PC-9 (cell line): ENCODE measurements around the gene EXOG. TPM values are rescaled to one million over a fixed set of nuclear protein-coding genes. Genes with fewer than 3 reads are reported as not detected.

Source experiments
- BruUV-seq: library from RNA; stranded (reverse); fragments of 400-500 nt; replicated peaks from 2 replicates; lab custom pipeline; 2021; lab: Mats Ljungman, UMichigan
- CTCF ChIA-PET: fragments of 300-600 bp; sonication (Branson Sonifier 250); formaldehyde crosslinking; loops from one replicate; lab custom pipeline; 2022; ENCODE audit warnings: antibody characterized with exemption; lab: Charles Lee
- POLR2A ChIA-PET: fragments of 300-600 bp; sonication (Branson Sonifier 250); formaldehyde crosslinking; loops from one replicate; lab custom pipeline; 2022; ENCODE audit warnings: antibody characterized with exemption; ENCODE audit not compliant: unreplicated experiment; lab: Charles Lee
- DNase-seq, 2 experiments: peaks; one replicate each; pipeline versions ENCODE4 v3.0.0 to v3.0.0-alpha.2; 2015 to 2022; ENCODE audit warnings: mixed read lengths in 1 of 2
- H2AFZ ChIP-seq: fragments of 200-600 bp; sonication (generic); 2 replicates; pipeline ENCODE4 v1.8.1; 2017; ENCODE audit warnings: antibody characterized with exemption
- H3F3A ChIP-seq: fragments of 200-600 bp; sonication (generic); 2 replicates; pipeline ENCODE4 v1.8.1; 2017; ENCODE audit warnings: antibody characterized with exemption, mild to moderate bottlenecking, low read depth; ENCODE audit not compliant: insufficient read depth
- H3K27ac ChIP-seq: fragments of 200-600 bp; sonication (generic); 2 replicates; pipeline ENCODE4 v1.6.1; 2016; ENCODE audit warnings: mixed run types
- H3K27me3 ChIP-seq: fragments of 200-600 bp; sonication (generic); 2 replicates; pipeline ENCODE4 v1.6.1; 2016; ENCODE audit warnings: low read depth, mixed run types; ENCODE audit not compliant: insufficient read depth
- H3K36me3 ChIP-seq: fragments of 200-600 bp; sonication (generic); 2 replicates; pipeline ENCODE4 v1.6.1; 2016; ENCODE audit warnings: low read depth, mixed run types
- H3K4me1 ChIP-seq: fragments of 200-600 bp; sonication (generic); replicated peaks from 2 replicates; pipeline ENCODE4 v1.6.1; 2016; ENCODE audit warnings: mixed run types; ENCODE audit not compliant: insufficient read depth
- H3K4me2 ChIP-seq: fragments of 200-600 bp; sonication (generic); 2 replicates; pipeline ENCODE4 v1.6.1; 2017; ENCODE audit warnings: mixed run types
- H3K4me3 ChIP-seq: fragments of 200-600 bp; sonication (generic); 2 replicates; pipeline ENCODE4 v1.6.1; 2016; ENCODE audit warnings: mixed run types
- H3K79me2 ChIP-seq: fragments of 200-600 bp; sonication (generic); 2 replicates; pipeline ENCODE4 v1.6.1; 2017; ENCODE audit warnings: low read depth, mixed run types
- H3K9me2 ChIP-seq: fragments of 200-600 bp; sonication (generic); 2 replicates; pipeline ENCODE4 v1.8.1; 2017; ENCODE audit warnings: mild to moderate bottlenecking; ENCODE audit not compliant: insufficient read depth
- H3K9me3 ChIP-seq: fragments of 200-600 bp; sonication (generic); 2 replicates; pipeline ENCODE4 v1.8.1; 2016; ENCODE audit warnings: low read depth; ENCODE audit not compliant: insufficient read depth
- H4K20me1 ChIP-seq: fragments of 200-600 bp; sonication (generic); 2 replicates; pipeline ENCODE4 v1.8.1; 2017; ENCODE audit not compliant: insufficient read depth
- EZH2 ChIP-seq: fragments of 200-600 bp; sonication (generic); IDR thresholded peaks from 2 replicates; pipeline ENCODE4 v1.8.0; 2017; ENCODE audit warnings: antibody characterized with exemption, low read depth
- intact Hi-C: fragments of 100-400 bp; cut with micrococcal nuclease; formaldehyde crosslinking; loops from one replicate; pipeline ENCODE4 v1.10.0; 2022; ENCODE audit not compliant: unreplicated experiment
- total RNA-seq: library from RNA; stranded (reverse); gene quantifications from 2 replicates; pipeline ENCODE4 v1.2.3, GENCODE V29; 2021
- TF ChIP-seq, protein P1 (sequence below): fragments of 200-600 bp; sonication (generic); conservative IDR thresholded peaks from 2 replicates; pipeline ENCODE4 v1.6.1; 2017; ENCODE audit warnings: mixed run types, antibody characterized with exemption, mild to moderate bottlenecking, moderate library complexity

The EXOG gene
- total RNA-seq, 1 experiment from 2014 or later, result 7.5 TPM

- TSS peak; percentile 41 for BruUV-seq
Observed at GRCh38 chr3:38453075-38453912, 42.8 kb upstream of the EXOG start, which contains the start of gene ACVR2B. TSS of gene ACVR2B (plus strand) at chr3:38453890. CDS start at chr3:38454323, 433 bp downstream.

GRCh38 chr3:38453913-38454177 is 42.3 kb upstream of the EXOG start:
- H3K9me3 ChIP-seq, result no peaks in the 10 kb centered on the region
- 0 out of 2 replicates have a peak overlapping the region, but pooled peaks have one; percentile 88 for H2AFZ ChIP-seq
- CTCF ChIA-PET, result no interaction called here
- H3F3A ChIP-seq, result no peaks in the 10 kb centered on the region; the same call in 1 of the 2 replicates
- no peaks in the 10 kb centered on the region for H3K9me2 ChIP-seq
- peaks cover 18% of the 10 kb centered on the region; the same call in 1 of the 2 replicates for H4K20me1 ChIP-seq
- TF ChIP-seq, protein P1, sequence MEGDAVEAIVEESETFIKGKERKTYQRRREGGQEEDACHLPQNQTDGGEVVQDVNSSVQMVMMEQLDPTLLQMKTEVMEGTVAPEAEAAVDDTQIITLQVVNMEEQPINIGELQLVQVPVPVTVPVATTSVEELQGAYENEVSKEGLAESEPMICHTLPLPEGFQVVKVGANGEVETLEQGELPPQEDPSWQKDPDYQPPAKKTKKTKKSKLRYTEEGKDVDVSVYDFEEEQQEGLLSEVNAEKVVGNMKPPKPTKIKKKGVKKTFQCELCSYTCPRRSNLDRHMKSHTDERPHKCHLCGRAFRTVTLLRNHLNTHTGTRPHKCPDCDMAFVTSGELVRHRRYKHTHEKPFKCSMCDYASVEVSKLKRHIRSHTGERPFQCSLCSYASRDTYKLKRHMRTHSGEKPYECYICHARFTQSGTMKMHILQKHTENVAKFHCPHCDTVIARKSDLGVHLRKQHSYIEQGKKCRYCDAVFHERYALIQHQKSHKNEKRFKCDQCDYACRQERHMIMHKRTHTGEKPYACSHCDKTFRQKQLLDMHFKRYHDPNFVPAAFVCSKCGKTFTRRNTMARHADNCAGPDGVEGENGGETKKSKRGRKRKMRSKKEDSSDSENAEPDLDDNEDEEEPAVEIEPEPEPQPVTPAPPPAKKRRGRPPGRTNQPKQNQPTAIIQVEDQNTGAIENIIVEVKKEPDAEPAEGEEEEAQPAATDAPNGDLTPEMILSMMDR, result no peak
- TF ChIP-seq EZH2, result no peak
- peaks cover 13% of the 10 kb centered on the region for H3K4me1 ChIP-seq
- no TSS peak for BruUV-seq
- peaks cover 31% of the 10 kb centered on the region for H3K79me2 ChIP-seq
- peak overlapping the region; percentile 89; the same call in 1 of the 2 replicates for H3K4me3 ChIP-seq
- peak overlapping the region; percentile 91; the same call in 1 of the 2 replicates for H3K4me2 ChIP-seq
- H3K27me3 ChIP-seq, result no peaks in the 10 kb centered on the region
- no peak overlapping the region for H3K27ac ChIP-seq
- POLR2A ChIA-PET, result no interaction called here
- H3K36me3 ChIP-seq, result no peaks in the 10 kb centered on the region
- intact Hi-C loops, result loop anchor here (2.0 to 10.0 kb wide), 3 partner anchors 27 to 319 kb away; partner anchors contain the start of genes ACAA1, MYD88 and XYLB
- no peak for DNase-seq

More at GRCh38 chr3:38453075-38453912, 42.8 kb upstream of the EXOG start, which contains the start of gene ACVR2B:
- CTCF ChIA-PET, result no interaction called here
- POLR2A ChIA-PET, result no interaction called here
- H3K27ac ChIP-seq, result no peak within 1 kb of the TSS
- H3K79me2 ChIP-seq, result peaks cover 27% of the 10 kb centered on the region
- intact Hi-C loops, result loop anchor here (10.0 kb wide), 2 partner anchors 108 to 318 kb away; partner anchors contain the start of genes ACAA1, MYD88 and XYLB
- no peaks in the 10 kb centered on the region; the same call in 1 of the 2 replicates for H3F3A ChIP-seq
- peak within 1 kb of the TSS; percentile 88 for H2AFZ ChIP-seq
- TF ChIP-seq EZH2, result no peak
- no peaks in the 10 kb centered on the region for H3K9me3 ChIP-seq
- H3K4me2 ChIP-seq, result peak within 1 kb of the TSS; percentile 94
- peaks cover 18% of the 10 kb centered on the region; the same call in 1 of the 2 replicates for H4K20me1 ChIP-seq
- H3K9me2 ChIP-seq, result no peaks in the 10 kb centered on the region
- no peaks in the 10 kb centered on the region for H3K27me3 ChIP-seq
- H3K4me3 ChIP-seq, result peak within 1 kb of the TSS; percentile 89
- DNase-seq, result peak; percentile 65 to 77
- peaks cover 13% of the 10 kb centered on the region for H3K4me1 ChIP-seq
- H3K36me3 ChIP-seq, result no peaks in the 10 kb centered on the region

- Histone ChIP-seq H2AFZ (peak overlapping the region; percentile 88), H3K9me2 (no peaks in the 10 kb centered on the region), H3K9me3 (no peaks in the 10 kb centered on the region), H3F3A (no peaks in the 10 kb centered on the region; the same call in 1 of the 2 replicates), H3K27ac (no peak overlapping the region), H3K36me3 (no peaks in the 10 kb centered on the region), H3K4me1 (peaks cover 13% of the 10 kb centered on the region), H3K79me2 (peaks cover 36% of the 10 kb centered on the region), H3K27me3 (no peaks in the 10 kb centered on the region), H4K20me1 (peaks cover 18% of the 10 kb centered on the region; the same call in 1 of the 2 replicates), H3K4me3 (peak overlapping the region; percentile 89), H3K4me2 (peak overlapping the region; percentile 91)
- POLR2A ChIA-PET, result no interaction called here
- no peak for TF ChIP-seq EZH2
- TF ChIP-seq, protein P1, result no peak
- no TSS peak for BruUV-seq
- intact Hi-C loops, result loop anchor here (2.0 to 10.0 kb wide), 3 partner anchors 26 to 320 kb away; partner anchors contain the start of genes ACAA1, MYD88 and XYLB
- DNase-seq, result peak in 1 of 2 experiments; percentile 30
- CTCF ChIA-PET, result no interaction called here
Observed at GRCh38 chr3:38454178-38454883, 41.8 kb upstream of the EXOG start.
